Keratinocyte (primary cell): ENCODE measurements around the gene PGM1. TPM values are rescaled to one million over a fixed set of nuclear protein-coding genes. Genes with fewer than 3 reads are reported as not detected.

Source experiments
- DNase-seq: peaks from one replicate; pipeline ENCODE4 v3.0.0-alpha.2; 2011; ENCODE audit warnings: low read depth, missing footprints, low spot score
- FAIRE-seq: peaks from 2 replicates; lab custom pipeline; 2011; peaks lifted over from hg19 to GRCh38; lab: Jason Lieb, UNC
- H2AFZ ChIP-seq: 2 replicates; pipeline ENCODE4 v1.6.0; 2012; ENCODE audit warnings: low read length, control low read depth, inconsistent platforms; ENCODE audit not compliant: control insufficient read depth
- H3K27ac ChIP-seq: 2 replicates; pipeline ENCODE4 v1.5.1; 2011; ENCODE audit warnings: low read length; ENCODE audit not compliant: control insufficient read depth, insufficient read depth
- H3K27me3 ChIP-seq: 3 replicates; pipeline ENCODE4 v1.6.0; 2011; ENCODE audit warnings: low read length; ENCODE audit not compliant: control insufficient read depth, insufficient read depth; ENCODE audit errors: extremely low read depth
- H3K36me3 ChIP-seq, 2 experiments: 2 replicates in 1 of 2; 3 replicates in 1 of 2; pipeline ENCODE4 v1.5.1; 2011; ENCODE audit warnings: low read length in 2 of 2, mild to moderate bottlenecking in 1 of 2; ENCODE audit not compliant: control insufficient read depth in 2 of 2, insufficient read depth in 2 of 2; ENCODE audit errors: extremely low read depth in 1 of 2
- H3K4me1 ChIP-seq: 3 replicates; pipeline ENCODE4 v1.5.1; 2011; ENCODE audit warnings: low read length; ENCODE audit not compliant: control insufficient read depth, insufficient read depth; ENCODE audit errors: extremely low read depth
- H3K4me2 ChIP-seq: 3 replicates; pipeline ENCODE4 v1.6.0; 2011; ENCODE audit warnings: low read depth, low read length; ENCODE audit not compliant: control insufficient read depth, insufficient read depth; ENCODE audit errors: extremely low read depth
- H3K4me3 ChIP-seq, 3 experiments: fragments of 200-600 bp in 1 of 3; sonication (generic) in 1 of 3; 2 replicates in 2 of 3; 3 replicates in 1 of 3; pipeline ENCODE4 v1.5.1; 2011 to 2016; ENCODE audit warnings: low read length in 3 of 3, mild to moderate bottlenecking in 3 of 3, control low read depth in 2 of 3, inconsistent platforms in 1 of 3, low read depth in 1 of 3, mixed read lengths in 1 of 3, mixed run types in 1 of 3, moderate library complexity in 1 of 3; ENCODE audit not compliant: control insufficient read depth in 2 of 3, insufficient read depth in 2 of 3; ENCODE audit errors: extremely low read depth in 1 of 3
- H3K79me2 ChIP-seq: 2 replicates; pipeline ENCODE4 v1.6.0; 2012; ENCODE audit warnings: low read length; ENCODE audit not compliant: control insufficient read depth, insufficient read depth
- H3K9ac ChIP-seq: 3 replicates; pipeline ENCODE4 v1.6.0; 2011; ENCODE audit warnings: low read length; ENCODE audit not compliant: control insufficient read depth, insufficient read depth; ENCODE audit errors: extremely low read depth
- H3K9me1 ChIP-seq: 3 replicates; pipeline ENCODE4 v1.6.0; 2011; ENCODE audit warnings: low read length; ENCODE audit not compliant: control insufficient read depth, insufficient read depth; ENCODE audit errors: extremely low read depth
- H3K9me3 ChIP-seq: 2 replicates; pipeline ENCODE4 v1.5.1; 2012; ENCODE audit warnings: low read depth, low read length; ENCODE audit not compliant: control insufficient read depth
- H4K20me1 ChIP-seq: 3 replicates; pipeline ENCODE4 v1.6.0; 2011; ENCODE audit warnings: low read length; ENCODE audit not compliant: control insufficient read depth, insufficient read depth; ENCODE audit errors: extremely low read depth
- CTCF ChIP-seq, 3 experiments: IDR thresholded peaks in 1 of 3; conservative IDR thresholded peaks in 1 of 3; optimal IDR thresholded peaks in 1 of 3; 2 replicates in 2 of 3; 3 replicates in 1 of 3; pipeline versions ENCODE3 to v1.5.1; 2011; ENCODE audit warnings: low read length in 3 of 3, mild to moderate bottlenecking in 3 of 3, moderate library complexity in 2 of 3, control low read depth in 1 of 3, inconsistent platforms in 1 of 3; ENCODE audit not compliant: insufficient read depth in 2 of 3; ENCODE audit errors: extremely low read depth in 1 of 3
- EZH2 ChIP-seq: IDR thresholded peaks from one replicate; pipeline ENCODE4 v1.6.1; 2012; ENCODE audit warnings: inconsistent platforms, mild to moderate bottlenecking, low read length, moderate library complexity
- dilution Hi-C: fragments of 300-500 bp; cut with MboI; formaldehyde crosslinking; loops from one replicate; pipeline ENCODE4 v1.7.0; 2020; ENCODE audit warnings: low sequenced_read_pairs; ENCODE audit not compliant: extremely low pct_ligation_motif_present
- polyA plus RNA-seq, 5 experiments: library from polyadenylated mRNA; depleted of rRNA in 3 of 5; stranded (reverse) in 3 of 5; stranded (forward) in 1 of 5; unstranded in 1 of 5; fragments of >200 nt; gene quantifications; 1 replicate in 1 of 5; 2 replicates in 3 of 5; 3 replicates in 1 of 5; pipeline versions ENCODE4 v1.2.1 to v1.2.3, GENCODE V29; 2011 to 2012; ENCODE audit warnings: missing spikeins in 2 of 5, low read depth in 1 of 5, low replicate concordance in 1 of 5

Gene PGM1
- polyA plus RNA-seq, 1 donor (not counting 4 experiments of a cell fraction or from before 2014, with no cell fraction given): 38.9 TPM

GRCh38 chr1:63601463-63601862, 8.3 kb downstream of the PGM1 start:
- Histone ChIP-seq H4K20me1 (no peaks in the 10 kb centered on the region), H2AFZ (no peak overlapping the region), H3K4me3 (no peak overlapping the region), H3K4me2 (no peak overlapping the region), H3K9ac (no peak overlapping the region), H3K9me1 (peaks cover 4% of the 10 kb centered on the region), H3K36me3 (no peaks in the 10 kb centered on the region), H3K4me1 (no peaks in the 10 kb centered on the region), H3K79me2 (peaks cover 9% of the 10 kb centered on the region), H3K9me3 (no peaks in the 10 kb centered on the region), H3K27ac (no peak overlapping the region), H3K27me3 (no peaks in the 10 kb centered on the region)
- dilution Hi-C loops: no loop called here
- TF ChIP-seq CTCF (optimal IDR thresholded peaks at IDR 0.05 in 1 of 3, IDR thresholded peaks at IDR 0.05 in 1 of 3, conservative IDR thresholded peaks at IDR 0.05 in 1 of 3; ENCODE audit: extremely low read depth in 1 of 3, insufficient read depth in 2 of 3, low read length in 3 of 3): no peak
- no peak for TF ChIP-seq EZH2
- no peak for DNase-seq
- no peak for FAIRE-seq

- Histone ChIP-seq H2AFZ (no peak overlapping the region), H3K27ac (no peak overlapping the region), H3K9me3 (no peaks in the 10 kb centered on the region), H3K9ac (no peak overlapping the region), H3K4me2 (no peak overlapping the region), H3K4me3 (no peak overlapping the region), H3K36me3 (no peaks in the 10 kb centered on the region), H4K20me1 (no peaks in the 10 kb centered on the region), H3K4me1 (no peaks in the 10 kb centered on the region), H3K79me2 (peaks cover 8% of the 10 kb centered on the region), H3K27me3 (no peaks in the 10 kb centered on the region), H3K9me1 (peaks cover 3% of the 10 kb centered on the region)
- TF ChIP-seq CTCF (optimal IDR thresholded peaks at IDR 0.05 in 1 of 3, IDR thresholded peaks at IDR 0.05 in 1 of 3, conservative IDR thresholded peaks at IDR 0.05 in 1 of 3; ENCODE audit: extremely low read depth in 1 of 3, insufficient read depth in 2 of 3, low read length in 3 of 3): no peak
- no peak for TF ChIP-seq EZH2
- DNase-seq (no peak), FAIRE-seq (no peak)
- dilution Hi-C loops: no loop called here
These were observed 8.7 kb downstream of the PGM1 start for GRCh38 chr1:63601912-63602311.
